ENCODE data around the gene C6orf132. TPM values are rescaled to one million over a fixed set of nuclear protein-coding genes. Genes with fewer than 3 reads are reported as not detected.

Gene C6orf132
- total and polyA plus RNA-seq, 2 of the 4 experiments (the other 2 are of a cell fraction), result 0.72 to 1.7 TPM

- WGBS, 2 experiments (ENCODE audit: extremely low coverage in 2 of 2, insufficient read length in 1 of 2), result 77% methylated on average over 3 of the region's 5 CpGs; no CpG with 5 or more reads in 1 of the 2 experiments
- Histone ChIP-seq H3K9ac (ENCODE audit: low read depth, low read length) (no peak overlapping the region), H4K91ac (ENCODE audit: insufficient read depth, low read depth, low read length) (peak overlapping the region; percentile 17; the same call in 1 of the 2 replicates), H3K9me3 (ENCODE audit: control insufficient read depth, insufficient read depth, low read length) (no peaks in the 10 kb centered on the region), H4K8ac (ENCODE audit: low read depth in 2 of 2, low read length in 2 of 2) (peak overlapping the region in 1 of 2 experiments; percentile 9; a peak in 1 of 4 replicates), H3K18ac (ENCODE audit: low read depth, low read length) (no peak overlapping the region), H3K79me1 (ENCODE audit: low read depth in 1 of 2, low read length in 2 of 2) (peaks cover 0 to 64% of the 10 kb centered on the region in 2 experiments; a peak in 2 of 4 replicates), H3K23ac (ENCODE audit: low read depth, low read length) (peak overlapping the region; percentile 74), H3K27ac (ENCODE audit: insufficient read depth, low read length) (no peak overlapping the region), H2BK120ac (ENCODE audit: low read depth, low read length) (peak overlapping the region; percentile 30; the same call in 1 of the 2 replicates), H2BK5ac (ENCODE audit: low read depth, low read length, poor library complexity, severe bottlenecking) (peak overlapping the region; percentile 2), H2BK20ac (ENCODE audit: low read depth, low read length) (peak overlapping the region; percentile 26; the same call in 1 of the 2 replicates), H3K4me2 (ENCODE audit: low read depth, low read length) (no peak overlapping the region), H2AFZ (replicated peaks; ENCODE audit: low read length, poor library complexity) (peak overlapping the region; percentile 53), H3K27me3 (ENCODE audit: control insufficient read depth, insufficient read depth, low read length) (no peaks in the 10 kb centered on the region), H3K4me3 (ENCODE audit: insufficient read depth, low read depth, low read length) (no peak overlapping the region), H2AK9ac (replicated peaks; ENCODE audit: low read depth, low read length, poor library complexity) (peak overlapping the region; percentile 67), H3K4me1 (ENCODE audit: control insufficient read depth, insufficient read depth, low read length) (peaks cover 24% of the 10 kb centered on the region), H4K20me1 (ENCODE audit: insufficient read depth, low read length) (no peaks in the 10 kb centered on the region), H3K56ac (ENCODE audit: extremely low read depth, insufficient read depth, low read length) (no peak overlapping the region), H4K5ac (ENCODE audit: low read depth, low read length) (no peak overlapping the region), H2BK15ac (ENCODE audit: low read depth, low read length) (0 out of 3 replicates have a peak overlapping the region, but pooled peaks have one; percentile 39), H3K4ac (ENCODE audit: low read depth, low read length) (peak overlapping the region; percentile 71), H3K9me1 (ENCODE audit: insufficient read depth, low read length) (peaks cover 29% of the 10 kb centered on the region), H3K14ac (replicated peaks; ENCODE audit: low read depth, low read length) (0 out of 2 replicates have a peak overlapping the region, but pooled peaks have one; percentile 20), H3K36me3 (ENCODE audit: control insufficient read depth, insufficient read depth, low read length) (no peaks in the 10 kb centered on the region), H2AK5ac (ENCODE audit: low read depth, low read length) (peak overlapping the region; percentile 56; the same call in 1 of the 2 replicates)
- ATAC-seq (ENCODE audit: low read depth), result no peak
- dilution Hi-C loops (cut with HindIII; ENCODE audit: low sequenced_read_pairs, unreplicated experiment), result no loop called here
- intact Hi-C loops (cut with micrococcal nuclease), result no loop called here
- CTCF ChIA-PET, result interaction anchor here (1.1 kb wide), 1 partner anchor 16 kb away, joined by 3 read pairs; no protein-coding TSS in a partner anchor
- POLR2A ChIA-PET (ENCODE audit: unreplicated experiment), result interaction anchor here (0.6 kb wide), 1 partner anchor 27 kb away, joined by 6 read pairs; no protein-coding TSS in a partner anchor
- no TSS peak for BruUV-seq (replicated peaks)
- in situ Hi-C loops (cut with MboI; ENCODE audit: low sequenced_read_pairs), result no loop called here
- no peak for DNase-seq
- TF ChIP-seq RAD21 (IDR thresholded peaks at IDR 0.05; ENCODE audit: low read length) (no peak), CHD1 (IDR thresholded peaks at IDR 0.05; ENCODE audit: low read depth, low read length) (no peak), MAZ (IDR thresholded peaks at IDR 0.05; ENCODE audit: borderline replicate concordance, low read depth, low read length) (no peak), POLR2A (IDR thresholded peaks at IDR 0.05; ENCODE audit: low read depth, low read length) (no peak), MAFK (IDR thresholded peaks at IDR 0.05; ENCODE audit: low read depth, low read length) (no peak), FOS (IDR thresholded peaks at IDR 0.05; ENCODE audit: low read depth, low read length) (no peak), SMC3 (IDR thresholded peaks at IDR 0.05; ENCODE audit: low read depth, low read length) (no peak), RCOR1 (IDR thresholded peaks at IDR 0.05; ENCODE audit: insufficient replicate concordance, low read length) (no peak), RFX5 (IDR thresholded peaks at IDR 0.05; ENCODE audit: low read depth, low read length) (no peak)
Measured at GRCh38 chr6:42140032-42140431, 2.4 kb downstream of the C6orf132 start.

All from IMR-90 (cell line).